ENCODE results near the gene TRIM74.
"Not testable (repeated sequence)": the region's sequence is repeated elsewhere in the genome, so short reads cannot be mapped to it uniquely, and the experiment has no call there.

DNA sequence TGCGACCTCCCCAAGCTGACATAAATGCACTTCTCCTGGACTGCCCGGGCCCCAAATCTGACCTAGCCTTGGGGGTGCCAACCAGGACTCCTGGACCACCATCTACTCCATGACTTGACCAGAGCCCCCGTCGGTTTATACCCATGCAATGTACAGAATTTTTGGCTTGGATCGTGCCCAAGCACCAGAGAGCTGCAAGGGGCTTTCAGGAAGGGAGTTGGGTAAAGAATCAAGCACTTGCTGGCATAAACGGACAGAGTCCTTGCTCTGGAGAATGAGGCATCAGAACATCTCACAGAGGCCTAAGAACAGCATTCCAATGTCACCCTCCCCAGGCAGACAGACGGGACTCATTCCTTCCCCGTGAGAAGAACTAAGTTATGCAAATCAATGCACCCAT, 6.2 kb downstream of the TRIM74 start:
- TF ChIP-seq CTCF (IDR thresholded peaks at IDR 0.05; ENCODE audit: poor library complexity, severe bottlenecking); EP300 (conservative IDR thresholded peaks at IDR 0.05; ENCODE audit: poor library complexity, severe bottlenecking); MXI1 (conservative IDR thresholded peaks at IDR 0.05; ENCODE audit: poor library complexity, severe bottlenecking); POLR2AphosphoS5 (IDR thresholded peaks at IDR 0.05); TAF1 (IDR thresholded peaks at IDR 0.05; ENCODE audit: low read depth): not testable (repeated sequence)
